Measurements from ENCODE around the gene GLI2.
A peak's percentile ranks its signal among the peaks of the same experiment; 100 is the strongest.

Gene GLI2

GRCh38 chr2:120735746-120736170 is at the start of gene GLI2:
Gene GLI2 (plus strand): TSS chr2:120735868. CDS start chr2:120797321, 61,453 bp downstream.
- DNase-seq: peak; percentile 43

GRCh38 chr2:120685974-120686297 is 49.7 kb upstream of the GLI2 start:
- DNase-seq: no peak

- no peak for DNase-seq
Observed at GRCh38 chr2:120686511-120687168, 49.0 kb upstream of the GLI2 start.

- DNase-seq: no peak
Observed at GRCh38 chr2:120687210-120687609, 48.5 kb upstream of the GLI2 start.

- no peak for DNase-seq
Observed at GRCh38 chr2:120690521-120690920, 45.1 kb upstream of the GLI2 start.

GRCh38 chr2:120691410-120691809 is 44.3 kb upstream of the GLI2 start:
- DNase-seq: no peak

- no peak for DNase-seq
Observed at GRCh38 chr2:120692691-120693090, 43.0 kb upstream of the GLI2 start.

- no peak for DNase-seq
Observed at GRCh38 chr2:120693121-120693520, 42.5 kb upstream of the GLI2 start.

- no peak for DNase-seq
Observed at GRCh38 chr2:120694034-120694433, 41.6 kb upstream of the GLI2 start.

GRCh38 chr2:120697471-120697870 is 38.2 kb upstream of the GLI2 start:
- no peak for DNase-seq

- no peak for DNase-seq
Observed at GRCh38 chr2:120699292-120699691, 36.4 kb upstream of the GLI2 start.

- DNase-seq: no peak
Observed at GRCh38 chr2:120700659-120701058, 35.0 kb upstream of the GLI2 start.

GRCh38 chr2:120701096-120701495 is 34.6 kb upstream of the GLI2 start:
- no peak for DNase-seq

- no peak for DNase-seq
Observed at GRCh38 chr2:120701499-120701898, 34.2 kb upstream of the GLI2 start.

GRCh38 chr2:120702061-120702460 is 33.6 kb upstream of the GLI2 start:
- no peak for DNase-seq

- no peak for DNase-seq
Observed at GRCh38 chr2:120702801-120703200, 32.9 kb upstream of the GLI2 start.

- no peak for DNase-seq
Observed at GRCh38 chr2:120703330-120703994, 32.2 kb upstream of the GLI2 start.

GRCh38 chr2:120704696-120705095 is 31.0 kb upstream of the GLI2 start:
- DNase-seq: no peak

GRCh38 chr2:120707816-120708215 is 27.9 kb upstream of the GLI2 start:
- DNase-seq: no peak

- no peak for DNase-seq
Observed at GRCh38 chr2:120708944-120709607, 26.6 kb upstream of the GLI2 start.

- DNase-seq: no peak
Observed at GRCh38 chr2:120709608-120710041, 26.0 kb upstream of the GLI2 start.

GRCh38 chr2:120710256-120710655 is 25.4 kb upstream of the GLI2 start:
- DNase-seq: no peak

GRCh38 chr2:120711694-120712093 is 24.0 kb upstream of the GLI2 start:
- no peak for DNase-seq

GRCh38 chr2:120712180-120712681 is 23.4 kb upstream of the GLI2 start:
- DNase-seq: no peak
